ENCODE results near the gene ADORA2B.
"Not testable (repeated sequence)": the region's sequence is repeated elsewhere in the genome, so short reads cannot be mapped to it uniquely, and the experiment has no call there.

The ADORA2B gene

DNA sequence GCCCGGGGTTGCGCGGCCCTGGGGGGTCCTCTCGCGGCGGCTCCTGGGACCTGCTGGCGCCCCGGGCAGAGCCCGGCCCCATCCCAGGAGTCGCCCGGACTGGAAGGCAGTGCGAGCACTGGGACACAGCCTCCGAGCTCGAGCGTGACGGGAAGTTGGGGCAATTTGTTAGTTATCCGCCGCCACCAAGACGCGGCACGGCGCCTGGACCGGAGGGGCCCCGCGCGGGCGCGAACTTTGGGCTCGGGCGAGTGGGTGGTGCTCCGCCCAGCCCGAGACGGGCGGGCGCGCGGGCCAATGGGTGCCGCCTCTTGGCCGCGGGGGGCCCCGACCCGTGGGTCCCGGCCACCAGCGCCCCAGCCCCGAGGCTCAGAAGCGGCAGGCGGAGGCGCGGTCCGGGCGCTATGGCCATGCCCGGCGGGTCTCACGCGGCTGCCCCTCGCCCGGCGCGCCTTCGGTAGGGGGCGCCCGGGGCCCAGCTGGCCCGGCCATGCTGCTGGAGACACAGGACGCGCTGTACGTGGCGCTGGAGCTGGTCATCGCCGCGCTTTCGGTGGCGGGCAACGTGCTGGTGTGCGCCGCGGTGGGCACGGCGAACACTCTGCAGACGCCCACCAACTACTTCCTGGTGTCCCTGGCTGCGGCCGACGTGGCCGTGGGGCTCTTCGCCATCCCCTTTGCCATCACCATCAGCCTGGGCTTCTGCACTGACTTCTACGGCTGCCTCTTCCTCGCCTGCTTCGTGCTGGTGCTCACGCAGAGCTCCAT, at the start of gene ADORA2B:
Gene ADORA2B, plus strand, starts transcription at position 372 of the 768 bp plus-strand sequence. Its CDS starts 119 bp downstream, at position 491.
- in situ Hi-C loops (cut with MboI; ENCODE audit: low sequenced_read_pairs): no loop called here

DNA sequence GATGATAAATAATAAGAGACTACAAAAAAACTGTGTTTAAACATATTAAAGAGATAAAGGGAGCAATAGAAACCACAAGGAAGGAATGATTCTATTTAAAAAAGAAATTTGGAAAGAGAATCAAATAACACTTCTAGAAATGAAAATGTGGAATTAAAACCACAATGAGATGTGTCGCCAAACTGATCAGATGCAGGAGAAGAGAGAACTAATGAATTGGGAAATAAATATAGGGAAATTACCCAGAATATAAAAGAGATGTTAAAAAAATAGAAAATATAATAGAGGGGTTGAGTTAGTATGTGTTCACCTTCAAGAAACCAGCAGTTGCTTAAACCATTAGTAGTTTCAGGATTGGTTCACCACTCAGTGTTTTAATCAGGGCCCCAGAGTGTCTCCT, 48.7 kb upstream of the ADORA2B start:
- in situ Hi-C loops (cut with MboI; ENCODE audit: low sequenced_read_pairs): no loop called here

DNA sequence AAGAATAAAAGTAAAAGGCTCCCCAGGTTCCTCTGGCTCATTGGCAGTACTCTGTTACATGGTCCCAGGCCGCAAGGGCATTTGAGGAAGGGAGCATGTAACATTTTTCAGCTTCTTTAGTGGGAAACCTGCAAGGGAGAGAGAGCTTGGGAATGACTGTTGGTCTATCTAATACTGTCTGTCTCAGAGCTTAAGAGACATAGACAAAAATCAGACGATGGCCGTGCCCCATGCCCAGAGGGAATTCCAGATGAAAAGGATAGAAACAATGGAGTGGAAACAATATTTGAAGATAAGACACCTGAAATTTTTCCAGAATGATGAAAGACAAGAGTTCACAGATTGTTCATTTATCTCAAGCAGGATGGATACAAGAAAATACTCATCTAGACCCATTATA, 48.1 kb upstream of the ADORA2B start:
- in situ Hi-C loops (cut with MboI; ENCODE audit: low sequenced_read_pairs): no loop called here

DNA sequence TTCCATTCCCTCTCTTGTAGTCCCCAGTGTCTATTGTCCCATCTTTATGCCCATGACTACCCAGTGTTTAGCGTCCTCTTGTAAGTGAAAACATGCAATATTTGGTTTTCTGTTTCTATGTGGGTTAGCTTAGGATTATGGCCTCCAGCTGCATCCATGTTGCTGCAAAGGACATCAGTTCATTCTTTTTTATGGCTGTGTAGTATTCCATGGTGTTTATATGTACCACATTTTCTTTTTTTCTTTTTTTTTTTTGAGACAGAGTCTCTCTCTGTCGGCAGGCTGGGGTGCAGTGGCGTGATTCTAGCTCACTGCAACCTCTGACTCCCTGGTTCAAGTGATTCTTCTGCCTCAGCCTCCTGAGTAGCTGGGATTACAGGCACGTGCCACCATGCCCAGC, 45.3 kb upstream of the ADORA2B start:
- in situ Hi-C loops (cut with MboI; ENCODE audit: low sequenced_read_pairs): not testable (repeated sequence)

DNA sequence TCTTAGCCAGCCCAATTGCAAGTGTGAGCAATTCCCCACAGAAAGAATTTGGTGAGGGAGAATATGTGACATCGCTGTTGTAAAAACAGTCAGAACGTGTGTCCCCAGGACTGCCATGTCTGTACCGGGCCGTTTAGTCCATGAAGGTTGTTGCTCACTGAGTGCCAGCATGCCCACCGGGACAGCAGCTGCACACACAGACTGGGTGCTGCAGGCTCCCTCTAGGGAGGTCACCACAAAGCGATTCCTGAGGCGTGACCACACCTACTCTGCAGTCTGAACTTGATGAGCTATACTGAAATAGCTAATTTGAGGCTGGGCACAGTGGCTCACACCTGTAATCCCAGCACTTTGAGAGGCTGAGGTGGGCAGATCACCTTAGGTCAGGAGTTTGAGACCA, 44.1 kb upstream of the ADORA2B start:
- in situ Hi-C loops (cut with MboI; ENCODE audit: low sequenced_read_pairs): no loop called here

DNA sequence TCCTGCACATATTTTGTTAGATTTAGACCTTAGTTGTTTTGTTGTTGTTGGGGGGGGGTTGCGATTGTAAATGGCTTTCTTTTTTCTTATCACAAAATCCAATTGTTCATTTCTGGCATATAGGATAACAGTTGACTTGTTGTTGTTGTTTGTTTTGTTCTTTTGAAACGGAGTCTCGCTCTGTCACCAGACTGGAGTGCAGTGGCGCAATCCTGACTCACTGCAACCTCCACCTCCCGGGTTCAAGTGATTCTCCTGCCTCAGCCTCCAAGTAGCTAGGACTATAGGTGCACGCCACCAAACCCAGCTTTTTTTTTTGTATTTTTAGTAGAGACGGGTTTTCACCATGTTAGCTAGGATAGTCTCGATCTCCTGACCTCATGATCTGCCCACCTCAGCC, 39.7 kb upstream of the ADORA2B start:
- in situ Hi-C loops (cut with MboI; ENCODE audit: low sequenced_read_pairs): not testable (repeated sequence)

DNA sequence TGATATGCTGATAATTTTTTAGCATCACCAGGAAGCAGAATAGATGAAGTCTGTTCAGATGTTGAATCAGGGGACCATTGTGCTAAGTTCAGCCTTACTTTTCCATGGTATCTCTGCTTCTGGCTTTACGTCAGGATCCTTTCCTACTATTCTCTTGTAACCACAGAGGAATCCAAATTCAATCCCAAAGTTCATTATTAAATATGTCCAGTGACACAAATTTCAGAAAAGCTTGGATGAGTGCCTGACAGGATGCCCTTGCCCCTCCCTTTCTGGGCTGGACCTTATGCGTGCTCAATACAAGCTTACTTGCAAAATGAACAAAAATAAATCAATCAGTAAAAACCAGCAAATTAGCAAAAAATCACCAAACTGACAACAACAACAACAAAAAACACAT, 37.6 kb upstream of the ADORA2B start:
- in situ Hi-C loops (cut with MboI; ENCODE audit: low sequenced_read_pairs): no loop called here

DNA sequence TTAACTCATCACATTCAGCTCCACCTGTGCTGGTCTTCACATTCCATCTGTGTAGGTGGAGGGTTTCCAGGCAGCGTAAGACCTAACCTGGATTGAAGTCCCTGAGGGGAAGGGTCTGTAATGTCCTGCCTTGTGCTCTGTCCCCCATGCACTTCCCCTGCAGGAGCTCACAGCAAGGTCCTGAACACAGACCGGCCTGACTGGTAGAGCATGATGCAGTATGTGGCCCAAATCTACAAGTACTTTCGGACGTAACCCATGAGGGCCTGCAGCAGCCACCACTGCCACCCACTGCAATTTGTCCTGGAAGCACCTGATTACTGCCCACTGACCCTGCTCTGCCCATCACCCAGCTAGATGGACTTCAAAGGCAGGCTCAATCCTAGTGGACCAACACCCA, 36.6 kb upstream of the ADORA2B start:
- in situ Hi-C loops (cut with MboI; ENCODE audit: low sequenced_read_pairs): no loop called here

DNA sequence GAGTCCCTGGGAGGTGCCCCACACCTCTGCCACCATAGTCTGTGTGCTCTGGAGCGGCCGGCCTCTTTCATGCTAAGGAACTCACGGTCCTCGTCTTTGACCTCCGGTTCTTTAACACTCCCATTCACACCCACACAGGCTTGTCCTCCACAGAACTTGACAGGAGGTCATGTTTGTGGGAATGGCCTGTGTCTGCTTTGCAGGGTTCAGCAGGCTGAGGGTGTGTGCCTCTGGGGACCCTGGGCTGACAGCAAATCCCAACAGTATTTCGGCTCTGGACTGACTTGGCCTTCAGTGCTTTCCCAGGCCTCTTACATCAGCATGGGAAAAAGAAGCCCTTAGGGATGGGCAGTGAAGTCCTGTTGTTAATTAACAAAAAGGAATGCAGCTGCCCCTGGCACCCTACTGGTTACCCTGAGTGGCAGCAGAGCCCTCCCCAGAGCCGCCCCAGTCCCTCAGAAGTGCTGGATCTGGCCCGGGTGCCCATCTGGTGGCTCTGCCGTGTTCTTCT, 35.4 kb upstream of the ADORA2B start:
- in situ Hi-C loops (cut with MboI; ENCODE audit: low sequenced_read_pairs): no loop called here

DNA sequence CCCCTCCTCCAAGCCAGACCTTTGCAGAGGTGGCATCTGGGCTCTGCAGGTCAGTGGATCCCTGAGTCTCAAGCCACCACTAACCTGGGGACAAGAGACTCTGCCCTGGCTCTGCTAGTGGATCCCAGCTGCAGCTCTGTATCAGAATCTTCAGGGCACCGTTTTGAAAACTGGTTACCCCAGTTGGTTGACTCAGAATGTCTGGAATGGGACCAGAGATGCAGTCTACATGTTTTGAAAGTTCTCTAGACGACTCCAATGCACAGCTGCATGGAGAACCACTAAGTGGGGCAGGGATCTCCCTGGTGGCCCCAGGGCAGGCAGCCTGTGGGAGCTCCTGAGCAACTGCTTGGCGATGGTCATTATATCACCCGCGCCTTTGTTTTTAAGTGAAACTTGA, 34.1 kb upstream of the ADORA2B start:
- in situ Hi-C loops (cut with MboI; ENCODE audit: low sequenced_read_pairs): no loop called here

DNA sequence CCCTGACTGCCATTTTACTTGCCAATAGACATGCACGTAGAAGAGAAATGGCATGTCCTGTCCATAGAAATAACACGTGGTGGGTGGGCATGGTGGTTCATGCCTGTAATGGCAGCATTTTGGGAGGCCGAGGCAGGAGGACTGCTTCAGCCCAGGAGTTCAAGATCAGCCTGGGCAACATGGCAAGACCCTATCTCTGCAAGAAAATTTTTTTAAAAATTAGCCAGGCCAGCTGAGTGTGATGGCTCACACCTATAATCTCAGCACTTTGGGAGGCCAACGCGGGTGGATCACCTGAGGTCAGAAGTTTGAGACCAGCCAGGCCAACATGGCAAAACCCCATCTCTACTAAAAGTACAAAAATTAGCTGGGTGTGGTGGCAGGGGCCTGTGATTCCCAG, 33.2 kb upstream of the ADORA2B start:
- in situ Hi-C loops (cut with MboI; ENCODE audit: low sequenced_read_pairs): not testable (repeated sequence)

DNA sequence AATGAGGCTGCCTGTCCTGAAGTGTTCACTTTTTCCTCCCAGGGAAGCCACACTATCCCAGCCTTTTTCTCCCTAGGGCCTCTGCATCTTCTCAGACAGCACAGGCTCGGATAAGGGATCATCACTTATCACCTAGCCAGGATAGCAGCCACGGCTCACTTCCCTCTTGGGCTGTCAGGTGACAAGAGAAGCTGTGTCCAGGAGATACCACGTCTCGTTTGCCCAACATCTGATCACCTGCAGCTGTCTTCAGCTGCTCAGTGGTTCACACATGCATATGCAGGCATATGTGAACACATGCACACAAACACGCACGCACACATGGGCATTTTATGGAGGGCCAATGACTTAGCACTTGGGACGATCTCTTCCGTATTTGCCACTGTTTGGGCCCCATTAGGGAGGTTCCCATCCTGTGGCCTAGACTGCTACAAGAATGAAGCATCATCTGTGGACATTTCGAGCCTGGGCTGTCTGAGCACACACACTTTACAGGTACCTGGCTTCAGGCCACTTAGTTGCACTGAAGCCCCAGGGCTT, 32.4 kb upstream of the ADORA2B start:
- in situ Hi-C loops (cut with MboI; ENCODE audit: low sequenced_read_pairs): no loop called here

DNA sequence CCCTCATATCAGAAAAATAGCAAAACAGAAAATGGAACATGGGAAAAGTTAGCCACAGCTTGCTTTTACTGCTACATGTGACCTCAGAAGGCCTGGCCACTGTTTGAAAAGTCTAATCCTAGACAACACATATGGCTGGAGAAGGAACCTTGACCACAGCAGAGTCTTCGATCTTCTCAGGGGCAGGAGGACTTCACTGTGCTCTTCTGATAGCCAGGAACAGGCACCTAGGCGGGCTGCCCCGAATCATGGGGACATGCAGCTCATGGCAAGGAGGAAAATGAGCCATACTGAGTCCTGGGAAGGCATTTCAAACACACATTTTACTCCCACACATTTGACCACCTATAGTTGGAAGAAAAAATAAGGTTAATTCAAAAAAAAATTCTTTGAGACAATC, 31.1 kb upstream of the ADORA2B start:
- in situ Hi-C loops (cut with MboI; ENCODE audit: low sequenced_read_pairs): no loop called here

DNA sequence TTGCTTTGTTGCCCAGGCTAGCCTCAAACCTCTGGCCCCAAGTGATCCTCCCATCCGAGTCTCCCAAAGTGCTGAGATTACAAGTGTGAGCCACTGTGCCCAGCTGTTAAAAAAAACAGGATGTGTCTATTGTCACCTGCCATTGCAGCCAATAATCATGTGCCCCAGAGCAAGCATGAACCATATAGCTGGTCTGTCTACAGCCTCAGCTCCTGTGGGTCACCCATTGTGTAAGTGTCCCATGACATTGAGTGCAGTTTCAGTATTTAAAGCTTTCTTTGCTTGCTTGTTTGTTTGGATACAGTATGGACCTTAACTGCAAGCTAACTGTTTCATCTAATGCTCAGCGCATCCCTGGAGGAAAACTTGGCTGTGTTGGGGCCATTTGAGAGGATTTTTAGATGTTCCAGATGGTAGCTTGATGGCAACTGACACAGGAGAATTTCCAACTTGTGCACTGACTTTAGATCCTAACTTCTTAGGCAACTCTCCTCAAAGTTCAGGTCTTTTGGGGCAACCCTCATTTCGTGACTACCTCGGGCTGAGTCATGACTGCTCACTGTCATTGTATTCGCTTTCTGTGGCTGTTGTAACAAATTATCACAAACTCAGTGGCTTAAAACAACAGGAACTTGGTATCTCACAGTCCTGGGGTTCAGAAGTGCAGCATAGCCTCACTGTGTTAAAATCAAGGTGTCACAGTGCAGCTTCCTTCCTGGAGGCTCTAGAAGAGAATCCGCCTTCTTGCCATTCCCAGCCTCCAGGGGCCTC, 30.3 kb upstream of the ADORA2B start:
- in situ Hi-C loops (cut with MboI; ENCODE audit: low sequenced_read_pairs): no loop called here

DNA sequence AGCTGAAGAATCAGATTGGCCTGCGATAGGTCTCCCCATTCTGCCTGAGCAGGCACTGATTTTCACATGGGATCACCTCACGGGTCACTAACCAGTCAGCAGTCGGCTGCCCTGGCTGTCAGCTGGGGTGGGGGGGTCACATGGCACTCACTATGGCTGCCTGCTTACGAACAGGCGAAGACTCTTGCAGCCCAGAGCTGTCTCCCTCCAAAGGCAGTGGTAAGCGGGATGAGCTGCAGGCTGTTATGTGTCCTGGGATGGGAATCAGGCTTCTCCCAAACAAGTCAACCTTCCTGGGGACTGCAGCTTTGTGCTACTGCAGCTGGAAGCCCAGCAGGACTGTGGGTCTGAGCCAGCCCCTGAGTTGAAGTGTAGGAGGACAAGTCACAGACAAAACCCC, 29.0 kb upstream of the ADORA2B start:
- in situ Hi-C loops (cut with MboI; ENCODE audit: low sequenced_read_pairs): no loop called here

DNA sequence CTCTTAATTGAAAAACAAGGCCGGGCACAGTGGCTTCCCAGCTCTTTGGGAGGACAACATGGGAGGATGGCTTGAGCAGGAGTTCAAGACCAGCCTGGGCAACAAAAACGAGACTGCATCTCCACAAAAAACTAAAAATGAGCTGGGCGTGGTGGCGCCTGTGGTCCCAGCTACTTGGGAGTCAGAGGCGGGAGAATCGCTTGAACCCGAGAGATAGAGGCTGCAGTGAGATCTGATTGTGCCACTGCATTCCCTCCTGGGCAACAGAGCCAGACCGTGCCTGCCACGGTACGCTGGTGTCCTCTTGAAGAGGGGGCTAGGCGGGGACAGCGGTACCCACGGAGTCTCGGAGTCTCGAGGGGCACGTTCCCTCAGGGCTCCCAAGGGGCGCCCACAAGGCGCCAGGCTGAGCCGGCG, 27.9 kb upstream of the ADORA2B start:
- in situ Hi-C loops (cut with MboI; ENCODE audit: low sequenced_read_pairs): no loop called here

DNA sequence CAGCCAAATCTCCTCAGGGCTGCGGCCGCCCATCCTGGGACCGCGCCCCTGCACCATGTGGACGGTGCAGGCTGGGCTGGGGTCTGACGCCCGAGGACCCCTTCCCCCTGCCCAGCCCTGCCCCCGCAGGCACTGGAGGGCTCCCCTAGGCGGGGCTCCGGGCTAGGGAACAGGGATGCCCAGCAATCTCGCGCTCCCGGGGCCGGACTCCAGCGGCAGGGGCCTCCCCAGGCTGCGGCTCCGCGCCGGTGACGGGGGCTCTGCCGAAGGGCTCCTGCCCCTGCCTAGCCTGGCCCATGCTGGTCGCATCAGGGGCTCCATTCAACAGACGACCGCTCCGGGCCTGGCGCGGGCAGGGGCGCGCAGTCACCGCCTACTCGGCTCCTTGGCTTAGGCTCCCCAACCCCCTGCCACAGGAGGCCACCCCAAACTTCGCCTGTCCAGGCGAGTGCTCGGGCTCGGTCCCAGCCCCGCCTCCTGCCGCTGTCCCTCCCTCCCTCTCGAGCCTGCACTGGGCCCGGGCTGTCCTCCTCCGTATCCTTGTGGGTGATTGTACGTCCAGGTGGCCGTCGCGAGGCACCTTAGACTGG, 27.4 kb upstream of the ADORA2B start:
- in situ Hi-C loops (cut with MboI; ENCODE audit: low sequenced_read_pairs): no loop called here

DNA sequence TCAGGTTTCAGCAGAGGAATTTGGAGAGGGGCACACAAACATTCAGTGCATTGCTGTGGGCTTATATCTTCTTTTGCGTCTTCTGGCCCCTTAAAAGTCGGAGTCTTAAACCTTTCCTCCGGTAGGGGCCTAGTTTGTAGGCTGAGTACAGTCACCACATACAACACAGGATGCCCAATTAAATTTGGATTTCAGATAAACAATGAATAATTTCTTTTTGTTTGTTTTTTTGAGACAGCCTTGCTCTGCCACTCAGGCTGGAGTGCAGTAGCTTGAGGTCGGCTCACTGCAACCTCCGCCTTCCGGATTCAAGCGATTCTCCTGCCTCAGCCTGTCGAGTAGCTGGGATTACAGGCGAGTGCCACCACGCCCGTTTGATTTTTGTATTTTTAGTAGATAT, 26.7 kb upstream of the ADORA2B start:
- in situ Hi-C loops (cut with MboI; ENCODE audit: low sequenced_read_pairs): no loop called here

DNA sequence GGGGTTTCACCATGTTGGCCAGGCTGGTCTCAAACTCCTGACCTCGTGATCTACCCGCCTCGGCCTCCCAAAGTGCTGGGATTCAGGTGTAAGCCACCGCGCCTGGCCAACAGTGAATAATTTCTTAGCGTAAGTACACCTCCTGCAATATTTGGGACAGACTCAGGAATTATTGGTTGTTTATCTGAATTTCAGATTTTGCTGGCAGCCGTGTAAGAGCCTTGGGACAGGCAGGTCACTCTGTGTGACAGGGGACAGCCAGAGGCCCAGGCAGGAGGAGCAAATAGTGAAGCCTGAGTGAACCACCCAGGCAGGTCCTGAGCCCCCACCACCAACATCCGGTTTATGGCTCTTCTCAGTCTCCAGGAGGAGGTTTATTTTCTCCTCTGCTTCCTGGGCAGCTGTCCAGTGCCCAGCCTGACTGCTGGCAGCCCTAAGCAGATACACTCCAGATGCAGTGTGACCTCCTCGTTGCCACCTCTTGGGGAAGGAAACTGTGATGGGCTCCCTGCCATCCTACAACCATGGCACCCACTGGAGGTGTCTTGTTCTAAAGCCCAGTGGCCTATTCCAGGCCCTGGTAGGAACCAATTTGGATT, 26.2 kb upstream of the ADORA2B start:
- in situ Hi-C loops (cut with MboI; ENCODE audit: low sequenced_read_pairs): no loop called here

DNA sequence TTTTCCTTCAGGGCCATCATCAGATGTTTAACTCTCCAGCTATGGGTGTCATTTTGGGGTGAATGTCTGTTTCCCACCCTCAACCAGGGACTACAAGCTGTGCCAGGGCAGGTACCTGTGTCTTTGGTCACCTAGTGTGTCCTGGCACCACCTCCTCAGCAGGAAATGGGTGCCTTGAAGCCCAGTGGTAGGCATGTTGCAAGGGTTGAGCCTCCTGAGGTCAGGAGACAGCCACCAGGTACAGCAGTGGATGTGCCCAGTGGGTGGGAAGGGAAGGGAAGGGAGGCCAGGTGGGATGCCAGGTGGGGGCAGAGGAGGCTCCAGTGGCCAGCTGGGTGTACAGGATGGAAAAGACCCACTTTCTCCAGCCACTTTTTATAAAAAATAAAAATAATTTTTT, 25.5 kb upstream of the ADORA2B start:
- in situ Hi-C loops (cut with MboI; ENCODE audit: low sequenced_read_pairs): no loop called here

DNA sequence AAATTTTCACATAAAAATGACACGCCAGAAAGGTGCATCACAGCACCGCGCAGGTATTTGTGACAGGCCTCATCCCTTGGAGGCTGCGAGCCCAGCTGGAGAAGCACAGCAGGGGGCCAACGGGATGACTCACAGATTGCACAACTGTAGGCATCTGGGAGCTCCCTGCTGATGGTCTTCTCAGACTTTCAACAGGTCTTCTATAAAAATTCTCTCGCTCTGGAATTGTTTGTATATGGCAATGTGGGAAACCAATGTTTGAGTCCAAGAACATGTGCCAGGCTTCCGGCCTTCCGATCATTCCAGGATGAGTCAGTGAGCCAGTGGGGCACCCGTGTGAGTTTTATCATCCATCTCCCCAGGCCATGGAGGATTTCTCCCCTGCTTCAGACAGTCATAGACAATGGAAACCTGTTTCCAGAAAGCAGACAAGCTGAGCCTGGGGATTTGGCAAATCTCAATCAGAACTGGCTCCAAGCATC, 24.1 kb upstream of the ADORA2B start:
- in situ Hi-C loops (cut with MboI; ENCODE audit: low sequenced_read_pairs): no loop called here
